ENCODE results near the gene TNFSF8. TPM values are rescaled to one million over a fixed set of nuclear protein-coding genes. Genes with fewer than 3 reads are reported as not detected.

TNFSF8 gene
- total RNA-seq, 1 donor from 2014 or later = 0.20 TPM

DNA sequence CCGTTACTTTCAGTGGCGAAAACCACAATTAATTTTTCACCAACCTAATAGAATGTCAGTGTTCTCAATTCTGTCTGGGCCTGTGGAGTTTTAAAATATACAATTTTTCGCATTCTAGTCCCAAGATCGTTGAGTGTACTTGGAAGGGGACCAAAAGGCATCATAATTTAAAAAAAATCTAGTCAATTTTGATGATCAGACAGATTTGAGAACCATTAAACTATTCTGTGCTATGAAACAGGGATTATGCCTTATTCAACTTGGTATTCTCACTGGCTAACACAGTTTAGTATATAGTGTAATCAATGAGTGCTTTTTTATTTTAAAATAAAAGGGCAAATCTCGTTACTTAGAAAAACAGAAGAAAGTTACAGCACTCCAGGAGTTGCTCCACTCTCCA, 63.1 kb downstream of the TNFSF8 start:
- ATAC-seq = no peak

DNA sequence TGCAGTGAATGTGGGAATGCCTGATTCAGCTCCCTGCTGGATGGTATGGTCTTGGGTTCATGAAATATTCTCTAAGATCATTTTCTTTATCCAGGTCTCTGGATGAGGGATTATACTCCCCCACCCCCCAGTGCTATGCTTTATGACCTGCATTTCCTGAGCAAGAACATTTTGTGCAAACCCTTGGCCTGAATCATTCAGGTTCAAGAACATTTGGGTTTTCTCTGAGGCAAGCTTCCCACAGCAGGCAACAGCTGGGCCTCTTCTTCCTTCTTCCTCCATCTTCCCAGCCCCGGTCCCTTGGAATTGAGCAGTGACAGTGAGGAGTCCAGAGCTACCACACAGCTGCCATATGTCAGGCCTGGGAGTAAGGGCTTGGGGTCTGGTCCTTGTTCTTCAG, 65.9 kb downstream of the TNFSF8 start:
- no peak for ATAC-seq

DNA sequence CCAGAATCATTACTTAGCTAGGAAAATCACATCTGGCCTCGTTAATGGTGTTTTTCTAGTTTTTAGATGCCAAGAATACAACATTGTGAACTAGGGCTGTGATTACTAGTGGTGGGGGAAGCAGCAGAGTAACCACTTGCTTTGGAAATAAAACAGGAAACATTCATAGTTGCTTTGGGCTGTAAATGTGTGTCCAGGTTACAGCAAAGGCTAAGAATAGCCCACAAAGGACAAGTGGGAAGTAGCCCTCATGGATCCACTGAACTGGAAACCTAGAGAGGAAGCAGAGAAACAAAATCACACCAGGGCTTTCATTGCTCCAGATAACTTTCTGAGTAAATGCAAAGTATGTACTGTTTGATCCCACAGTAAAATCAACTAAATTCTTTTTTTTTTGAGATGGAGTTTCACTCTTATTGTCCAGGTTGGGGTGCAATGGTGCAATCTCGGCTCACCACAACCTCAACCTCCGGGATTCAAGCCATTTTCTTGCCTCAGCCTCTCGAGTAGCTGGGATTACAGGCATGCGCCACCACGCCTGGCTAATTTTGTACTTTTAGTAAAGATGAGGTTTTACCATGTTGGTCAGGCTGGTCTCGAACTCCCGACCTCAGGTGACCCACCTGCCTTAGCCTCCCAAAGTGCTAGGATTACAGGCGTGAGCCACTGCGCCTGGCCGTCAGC, 68.3 kb downstream of the TNFSF8 start:
- no peak for ATAC-seq

DNA sequence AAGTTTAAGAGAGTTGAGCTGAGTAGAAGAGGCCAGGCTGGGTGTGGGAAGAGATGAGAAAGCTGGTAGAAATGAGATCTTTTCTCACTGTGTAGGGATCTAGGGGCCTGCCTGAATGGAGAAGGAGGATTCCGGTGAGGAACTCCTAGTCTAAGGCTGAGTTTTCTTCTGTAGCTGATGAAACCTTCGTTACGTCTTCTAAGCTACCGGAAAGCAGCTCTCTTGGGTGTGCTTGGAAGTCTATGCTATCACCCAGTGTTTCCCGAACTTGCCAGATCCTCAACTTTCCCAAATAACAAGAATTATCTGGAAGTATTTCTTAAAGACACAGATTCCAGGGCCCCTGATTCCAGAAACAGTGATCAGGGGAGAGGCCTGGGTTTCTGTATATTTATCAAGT, 69.1 kb downstream of the TNFSF8 start:
- ATAC-seq = no peak

DNA sequence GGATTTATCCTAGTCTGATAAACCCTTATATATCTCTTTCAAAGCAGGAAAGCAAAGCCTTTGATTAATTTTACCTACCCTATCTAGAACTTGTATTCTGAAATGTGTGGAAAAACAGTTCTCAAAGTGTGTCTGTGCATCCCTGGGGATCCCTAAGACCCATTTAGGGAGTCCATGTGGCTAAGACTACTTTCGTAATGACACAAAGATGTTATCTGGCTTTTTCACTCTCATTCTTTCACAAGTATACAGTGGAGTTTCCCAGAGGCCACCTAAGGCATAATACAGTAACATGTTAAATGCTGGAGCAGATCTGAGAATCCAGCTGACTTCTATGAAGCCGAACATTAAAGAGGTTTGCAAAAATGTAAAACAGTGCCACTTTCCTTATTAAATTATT, 70.2 kb downstream of the TNFSF8 start:
- ATAC-seq = no peak

DNA sequence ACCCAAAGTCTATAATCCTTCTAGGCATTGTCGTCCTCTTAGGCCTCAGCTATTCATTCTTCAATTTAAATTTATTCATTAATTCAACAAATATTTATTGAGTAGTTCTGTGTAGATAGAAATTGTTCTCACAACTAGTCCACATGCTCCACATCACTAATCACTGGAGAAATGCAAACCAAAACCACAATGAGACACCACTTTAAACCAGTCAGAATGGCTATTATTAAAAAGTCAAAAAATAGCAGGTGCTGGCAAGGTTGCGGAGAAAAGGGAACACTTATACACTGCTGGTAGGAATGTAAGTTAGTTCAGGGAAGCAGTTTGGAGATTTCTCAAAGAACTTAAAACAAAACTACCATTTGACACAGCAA, 73.5 kb downstream of the TNFSF8 start:
- ATAC-seq = no peak

DNA sequence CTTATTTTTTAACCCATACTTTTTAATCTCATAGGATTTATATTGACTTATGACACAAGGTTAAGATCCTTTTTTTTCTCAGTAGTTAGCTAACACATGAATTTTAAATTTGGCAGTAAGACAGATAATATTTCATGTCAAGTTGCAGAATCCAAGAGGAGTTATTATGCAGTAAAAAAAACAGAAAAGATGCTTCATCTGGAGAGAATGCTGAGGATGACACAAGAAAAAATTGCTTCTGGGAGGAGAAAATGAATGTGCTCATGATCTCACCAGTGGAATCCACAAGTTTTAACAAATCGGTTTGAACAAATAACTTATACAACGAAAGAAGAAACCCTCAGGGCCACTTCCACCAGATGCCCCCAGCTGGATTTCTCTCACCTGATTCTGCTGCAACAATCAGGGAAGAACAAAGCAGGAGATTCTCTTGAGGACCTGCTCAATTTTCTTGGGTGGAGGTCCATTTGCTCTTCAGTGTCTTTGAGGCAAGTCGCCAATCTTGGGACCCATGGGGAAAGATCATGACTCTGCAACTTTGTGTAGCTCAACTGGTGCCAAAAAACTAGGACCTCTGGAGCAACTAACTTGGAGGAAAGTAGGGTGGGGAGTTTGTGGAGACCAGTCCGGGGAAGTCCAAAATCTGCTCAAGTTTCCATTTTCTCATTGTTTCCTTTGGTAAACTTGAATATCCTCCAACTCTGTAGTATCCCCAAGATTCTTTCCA, 74.0 kb downstream of the TNFSF8 start:
- ATAC-seq = no peak

DNA sequence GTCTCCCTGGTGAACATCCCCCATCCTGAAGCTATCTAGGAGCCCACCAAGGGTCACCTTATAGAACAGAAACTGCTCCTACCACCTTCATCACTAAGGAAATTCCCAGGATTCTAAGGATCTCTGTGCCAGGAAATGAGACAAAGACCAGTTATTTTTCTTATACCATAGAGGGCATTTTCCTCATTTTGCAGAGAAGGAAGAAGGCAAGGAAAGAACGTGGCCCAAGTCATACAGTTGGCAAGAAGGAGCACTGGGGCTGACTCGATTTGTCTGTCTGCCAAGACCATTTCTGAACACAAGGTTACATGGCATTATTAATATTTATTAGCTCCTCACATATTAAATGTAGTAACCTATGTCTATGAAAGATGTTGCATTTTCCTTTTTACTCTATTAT, 74.9 kb downstream of the TNFSF8 start:
- ATAC-seq = no peak

DNA sequence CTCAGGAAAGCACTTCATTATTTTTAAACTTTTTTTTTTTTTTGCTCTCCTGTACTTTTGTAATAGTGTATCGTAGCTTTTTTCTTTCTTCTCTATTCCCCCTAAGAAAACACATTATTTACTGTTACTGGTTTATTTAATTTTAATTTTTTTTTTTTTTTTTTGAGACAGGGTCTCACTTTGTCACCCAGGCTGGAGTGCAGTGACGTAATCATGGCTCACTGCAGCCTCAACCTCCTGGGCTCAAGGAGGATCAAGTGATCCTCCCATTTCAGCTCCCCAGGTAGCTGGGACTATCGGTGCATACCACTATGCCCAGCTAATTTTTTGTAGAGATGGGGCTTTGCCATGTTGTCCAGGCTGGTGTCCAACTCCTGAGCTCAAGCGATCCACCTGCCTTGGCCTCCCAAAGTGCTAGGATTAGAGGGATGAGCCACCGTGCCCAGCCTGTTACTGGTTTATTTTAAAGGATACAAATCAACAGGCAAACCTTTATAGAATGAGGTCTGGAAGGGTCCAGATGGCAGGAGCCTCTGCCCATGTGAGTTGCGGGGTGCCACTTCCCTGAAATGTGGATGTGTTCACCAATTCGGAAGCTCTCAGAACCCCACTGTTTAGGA, 75.5 kb downstream of the TNFSF8 start:
- ATAC-seq = no peak

DNA sequence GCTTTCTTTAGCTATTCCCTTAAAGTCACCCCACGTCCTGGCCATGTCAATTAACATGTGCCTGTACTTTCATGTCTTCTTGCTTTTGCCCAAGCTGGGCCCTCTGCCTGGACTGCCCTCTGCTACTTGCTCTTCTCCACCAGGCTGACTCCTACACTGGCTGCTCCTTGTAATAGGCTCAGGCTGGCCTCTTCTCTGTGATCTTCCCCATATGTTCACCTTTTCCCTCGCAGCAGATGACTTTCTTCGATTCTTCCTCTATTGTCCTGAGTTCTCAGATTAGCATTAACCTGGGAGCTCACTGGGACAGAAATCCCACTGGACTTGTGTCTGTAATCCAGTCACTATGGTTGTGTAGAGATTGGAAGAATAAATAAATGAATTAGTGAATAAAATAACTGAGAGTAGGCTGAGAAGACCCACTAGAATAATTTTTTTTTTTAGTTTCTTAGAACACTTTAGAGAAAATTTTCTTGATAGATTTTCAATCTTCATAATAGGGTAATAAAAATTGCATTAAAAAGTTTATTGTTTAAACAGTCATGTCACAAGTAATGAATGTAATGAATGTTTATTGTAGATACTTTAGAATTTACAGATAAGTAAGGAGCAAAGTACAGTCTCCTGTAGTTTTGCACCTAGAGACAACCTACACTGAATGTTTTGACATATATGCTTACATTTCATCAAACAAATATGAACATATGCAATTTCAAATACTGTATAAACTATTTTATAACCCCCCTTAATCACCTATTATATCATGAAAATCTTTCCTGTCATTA, 77.1 kb downstream of the TNFSF8 start:
- no peak for ATAC-seq

DNA sequence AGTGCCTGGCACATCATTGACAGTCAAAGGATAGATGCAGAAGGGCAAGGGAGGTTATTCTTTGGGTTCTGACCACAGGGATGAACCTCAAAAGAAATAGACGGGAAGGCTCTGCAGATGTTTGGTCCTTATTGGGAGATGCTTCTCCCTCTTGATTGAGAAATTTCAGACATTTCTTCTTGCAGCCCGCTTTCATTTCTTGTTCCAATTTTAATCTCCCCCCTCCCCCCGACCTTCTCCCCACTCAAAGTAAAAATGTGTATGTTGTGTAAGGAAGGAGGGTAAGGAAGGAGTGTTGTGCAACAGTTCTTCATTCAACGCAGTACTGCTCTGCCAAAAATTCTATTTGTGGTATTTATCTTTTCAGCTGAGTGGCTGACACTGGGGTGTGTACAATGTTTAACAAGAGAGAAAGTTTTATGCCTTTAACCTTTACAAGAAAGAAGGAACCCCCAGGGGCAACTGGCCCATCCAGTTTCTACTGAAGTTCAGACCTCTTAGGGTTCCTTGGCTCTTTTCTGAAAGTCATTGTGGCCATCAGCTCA, 78.3 kb downstream of the TNFSF8 start:
- ATAC-seq = peak; percentile 46

DNA sequence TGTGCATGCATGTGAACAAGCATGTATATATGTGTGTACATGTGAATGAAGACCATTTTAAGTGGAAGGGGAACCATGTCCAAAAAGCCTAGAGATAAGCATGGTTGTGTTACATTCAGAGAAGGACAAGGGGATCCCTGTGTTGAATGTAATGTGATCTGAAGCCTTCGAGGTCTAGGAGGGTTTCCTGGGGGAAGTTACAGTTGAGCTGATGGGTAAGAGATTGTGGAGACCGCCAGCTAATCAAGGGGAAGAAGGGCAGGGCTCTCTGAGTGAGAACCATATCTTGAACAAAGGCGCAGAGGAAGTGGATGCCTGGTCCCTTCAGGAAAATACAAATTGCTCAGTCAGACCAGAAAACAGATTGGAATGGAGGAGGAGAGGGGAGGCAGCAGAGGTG, 79.1 kb downstream of the TNFSF8 start:
- no peak for ATAC-seq

Other genes starting within 250 kb of the TNFSF8 start
- gene TEX48, start 248.4 kb downstream of the TNFSF8 start, total RNA-seq = not detected
- gene TNFSF15, start 124.6 kb downstream of the TNFSF8 start, total RNA-seq = 1.7 TPM
- gene TNC, start 187.6 kb upstream of the TNFSF8 start, total RNA-seq = 56.6 TPM

All from esophagus mucosa (tissue), 1 donor.